GM18502 (cell line): ENCODE results near the gene UMAD1.

ENCODE experiments used
- ATAC-seq: cut with Tn5 transposase; IDR thresholded peaks from one replicate; pipeline ENCODE4 v1.9.1; 2021; ENCODE audit warnings: mild to moderate bottlenecking; ENCODE audit not compliant: unreplicated experiment, poor library complexity

UMAD1 gene

GRCh38 chr7:7912937-7913336 lies 272.4 kb downstream of the UMAD1 start:
- no peak for ATAC-seq

DNA sequence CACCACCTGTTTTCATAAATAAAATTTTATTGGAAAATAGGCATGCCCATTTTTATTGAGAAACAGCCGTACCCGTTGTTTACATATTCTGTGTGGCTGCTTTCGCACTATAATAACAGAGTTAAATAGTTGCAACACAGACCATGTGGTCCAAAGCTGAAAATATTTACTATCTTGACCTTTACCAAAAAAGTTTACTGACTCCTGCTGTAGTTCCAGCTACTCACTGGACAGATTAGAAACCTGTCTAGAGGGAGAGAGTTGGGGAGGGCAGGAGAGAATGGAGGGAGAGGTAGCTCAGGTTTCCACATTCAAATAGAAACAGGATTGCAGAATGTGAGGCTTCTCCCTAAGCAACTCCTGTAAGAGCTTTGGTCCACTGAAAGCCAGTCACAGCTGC lies 273.0 kb downstream of the UMAD1 start:
- ATAC-seq: no peak

DNA sequence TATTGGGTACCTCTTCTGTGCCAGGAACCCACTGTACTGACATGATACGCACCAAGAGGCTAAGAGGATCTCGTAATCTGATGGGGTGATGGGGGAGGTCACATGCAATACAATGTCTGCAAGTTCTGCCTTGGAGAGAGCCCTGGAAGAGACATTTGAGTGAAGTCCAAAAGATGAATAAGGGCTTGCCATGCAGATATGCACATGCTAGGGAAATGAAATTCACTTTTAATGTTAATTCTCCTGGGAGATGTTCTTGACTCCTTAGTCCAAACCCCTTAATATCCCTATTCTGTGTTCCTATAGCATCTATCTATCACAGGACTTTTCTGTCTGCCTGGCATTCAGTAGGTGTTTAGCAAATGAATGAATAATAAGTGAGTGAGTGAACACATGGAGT lies 274.0 kb downstream of the UMAD1 start:
- no peak for ATAC-seq

DNA sequence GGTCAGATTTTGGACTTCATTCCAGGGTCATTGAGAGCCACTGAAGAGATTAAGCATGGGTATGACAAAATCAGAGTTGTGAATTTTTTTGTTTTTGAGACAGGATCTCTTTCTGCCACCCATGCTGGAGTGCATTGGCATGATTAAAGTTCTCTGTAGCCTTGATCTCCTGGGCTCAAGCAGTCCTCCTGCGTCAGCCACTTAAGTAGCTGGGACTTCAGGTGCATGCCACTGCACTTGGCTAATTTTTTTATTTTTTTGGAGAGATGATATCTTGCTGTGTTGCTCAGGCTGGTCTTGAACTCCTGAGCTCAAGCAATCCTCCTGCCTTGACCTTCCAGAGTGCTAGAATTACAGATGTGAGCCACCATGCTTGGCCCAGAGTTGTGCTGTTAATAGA lies 275.5 kb downstream of the UMAD1 start:
- ATAC-seq: no peak

DNA sequence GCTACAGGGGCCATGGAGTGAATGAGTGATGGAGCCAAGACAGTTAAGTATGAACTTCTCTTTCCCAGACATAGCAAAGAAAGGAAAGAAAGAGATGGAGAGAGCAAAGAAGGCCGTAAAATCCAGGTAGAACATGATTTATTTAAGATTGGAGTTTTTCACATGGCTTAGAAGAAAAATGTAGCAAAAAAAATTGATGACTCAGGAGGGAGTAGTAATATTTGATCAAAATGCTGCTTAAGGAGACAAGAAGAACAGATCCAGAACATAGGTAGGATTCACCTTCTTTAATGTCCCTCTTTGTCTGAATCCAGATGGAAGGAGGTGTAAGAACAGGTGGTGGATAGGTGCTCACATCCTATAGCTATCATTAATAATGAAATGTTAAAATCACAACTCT lies 277.0 kb downstream of the UMAD1 start:
- no peak for ATAC-seq

DNA sequence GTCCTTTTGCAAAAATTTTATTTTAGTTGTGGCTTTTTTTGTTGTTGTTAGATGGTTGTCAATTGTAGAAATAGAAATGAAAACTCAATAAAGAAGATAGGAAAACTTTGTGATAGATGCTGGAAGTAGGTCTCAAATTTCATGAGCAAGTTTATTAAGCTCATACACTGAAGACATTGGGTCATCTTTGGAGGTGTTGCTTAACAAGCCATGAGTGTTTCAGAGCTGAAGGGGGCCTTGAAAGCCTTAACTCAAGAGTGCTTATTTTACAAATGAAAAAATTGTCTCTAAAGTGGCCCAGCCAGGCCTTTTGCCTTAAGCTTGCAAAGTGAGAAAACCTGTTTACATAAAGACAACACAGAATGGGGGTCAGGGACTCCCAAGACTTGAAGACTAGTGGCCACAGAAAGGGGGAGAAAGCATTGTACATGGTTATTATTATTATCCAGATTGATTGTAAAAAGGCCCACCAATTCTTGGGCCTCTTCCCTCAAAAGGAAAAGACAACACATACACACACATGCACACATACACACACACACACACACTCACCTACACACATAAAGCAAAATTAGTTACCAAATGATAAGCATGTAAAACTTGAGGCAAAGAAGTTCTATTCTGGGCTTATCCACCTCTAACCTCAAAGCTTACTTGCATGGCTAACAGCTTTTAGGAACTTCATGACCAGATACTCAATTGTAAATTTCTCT lies 278.3 kb downstream of the UMAD1 start:
- ATAC-seq: peak; percentile 44

GRCh38 chr7:7919449-7919945 lies 278.9 kb downstream of the UMAD1 start:
- ATAC-seq: peak; percentile 34

DNA sequence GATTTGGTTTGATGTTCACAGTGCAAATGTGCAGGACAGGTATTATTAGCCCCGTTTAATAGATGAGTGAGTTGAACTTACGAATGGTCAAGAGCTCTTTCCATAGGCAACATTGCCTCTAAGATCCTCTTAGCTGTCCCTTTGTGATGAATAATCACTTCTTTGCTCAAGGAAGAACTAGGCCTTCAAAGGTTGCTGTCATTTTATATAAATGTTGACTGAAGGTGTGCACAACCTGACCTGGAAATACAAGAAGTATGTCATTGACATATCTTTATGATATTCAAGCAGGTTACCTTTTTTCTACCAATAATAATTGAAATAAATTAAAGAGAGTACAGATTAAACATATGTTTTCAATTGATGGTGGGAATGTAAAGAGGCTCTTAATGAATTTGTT lies 279.5 kb downstream of the UMAD1 start:
- ATAC-seq: no peak

- ATAC-seq: peak; percentile 91
These were observed 279.9 kb downstream of the UMAD1 start for GRCh38 chr7:7920481-7920880.

DNA sequence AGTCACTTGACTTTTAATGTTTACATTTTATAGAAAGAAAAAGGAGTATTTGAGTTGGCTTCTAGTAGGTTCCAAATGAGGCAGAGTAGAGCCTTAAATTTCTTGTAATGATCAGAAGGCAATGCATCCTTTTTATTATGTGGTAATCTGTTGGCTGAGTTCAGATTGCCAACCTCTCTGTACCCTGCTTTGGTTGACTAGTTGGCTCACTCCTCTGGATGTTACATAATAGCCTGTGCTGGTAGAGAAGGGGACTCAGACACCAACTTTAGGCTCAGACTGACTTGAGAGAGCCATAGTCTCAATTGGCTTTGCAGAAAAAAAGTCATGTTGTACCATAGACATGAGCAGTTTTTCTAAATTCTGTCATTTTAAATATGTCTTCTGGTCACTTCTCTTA lies 281.3 kb downstream of the UMAD1 start:
- ATAC-seq: no peak

GRCh38 chr7:7922684-7923385 lies 282.3 kb downstream of the UMAD1 start:
- no peak for ATAC-seq

DNA sequence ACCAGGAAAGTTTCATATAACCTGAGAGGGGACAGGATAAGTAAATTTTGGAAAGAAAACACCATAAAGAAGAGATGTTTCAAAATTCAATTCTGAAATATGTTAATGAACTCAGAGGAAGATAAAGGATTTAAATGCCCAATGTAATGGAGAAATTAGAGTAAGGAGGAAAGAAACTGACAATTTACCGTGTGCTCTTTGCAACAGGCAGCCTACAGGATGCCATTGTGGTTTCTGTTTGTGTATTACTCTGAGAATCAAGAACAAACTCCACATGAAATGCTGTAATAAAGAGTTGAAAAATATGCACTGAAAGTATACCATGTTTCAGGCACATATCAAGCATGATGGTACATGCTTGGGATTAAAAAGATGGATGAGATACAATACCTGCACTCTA lies 283.3 kb downstream of the UMAD1 start:
- ATAC-seq: no peak

DNA sequence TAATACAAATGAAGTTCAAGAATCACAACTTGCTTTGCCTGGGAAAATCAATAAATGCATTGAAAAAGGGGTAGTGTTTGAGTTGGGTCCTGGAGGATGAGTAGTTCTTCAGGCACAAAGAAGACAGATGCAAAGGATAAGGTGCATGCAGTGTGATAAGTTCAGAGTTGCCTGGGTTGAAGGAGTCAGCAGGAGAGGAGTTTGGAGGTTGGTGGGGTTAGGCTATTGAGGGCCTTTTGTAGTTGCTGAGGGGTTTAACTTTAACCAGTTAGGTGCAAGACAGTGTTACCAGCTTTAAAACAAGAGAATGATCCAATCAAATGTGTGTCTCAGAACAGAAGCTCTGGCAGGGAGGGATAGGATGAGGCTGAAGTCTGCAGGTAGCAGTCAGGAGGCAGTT lies 283.8 kb downstream of the UMAD1 start:
- no peak for ATAC-seq
